ENCODE data around the gene SLC6A19.

The SLC6A19 gene

DNA sequence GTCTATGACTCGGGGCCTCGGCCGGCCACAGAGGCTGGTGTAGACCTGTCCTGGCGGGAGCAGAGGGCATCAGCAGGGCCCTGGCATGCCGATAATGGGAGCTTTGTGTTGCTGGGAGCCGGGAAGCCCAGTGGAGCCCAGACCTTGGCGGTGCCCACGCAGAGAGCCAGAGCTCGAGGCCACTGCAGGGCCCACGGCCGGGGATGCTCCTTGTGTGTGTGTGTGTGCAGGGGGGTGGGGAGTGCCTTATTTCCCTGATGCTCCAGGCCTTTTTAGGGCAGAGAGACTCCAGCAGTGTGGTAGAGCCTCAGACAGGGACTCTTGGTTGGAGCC lies 18.3 kb downstream of the SLC6A19 start:
- H3K4me3 ChIP-seq (ENCODE audit: low read length), result no peak overlapping the region

DNA sequence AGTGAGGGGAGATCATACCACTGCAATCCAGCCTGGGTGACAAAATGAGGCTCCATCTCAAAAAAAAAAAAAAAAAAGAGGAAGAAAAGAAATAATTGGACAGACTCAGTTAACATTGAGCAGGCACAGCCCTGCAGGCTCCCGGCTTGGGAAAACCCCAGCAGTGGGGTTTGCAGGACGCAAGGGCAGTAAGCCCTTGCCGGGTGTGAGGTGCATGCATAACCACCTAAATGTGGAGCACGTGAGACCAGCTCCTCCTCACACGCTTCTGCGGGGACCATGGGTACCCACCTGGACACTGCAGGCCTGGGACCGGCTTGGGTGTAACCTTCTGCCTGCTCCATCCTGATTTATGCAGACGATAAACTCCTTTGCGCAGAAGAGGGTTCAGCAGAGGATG lies 19.0 kb downstream of the SLC6A19 start:
- no peak for DNase-seq (ENCODE audit: low read depth)
- H3K4me3 ChIP-seq (ENCODE audit: low read length), result no peak overlapping the region
- TF ChIP-seq, protein P1, sequence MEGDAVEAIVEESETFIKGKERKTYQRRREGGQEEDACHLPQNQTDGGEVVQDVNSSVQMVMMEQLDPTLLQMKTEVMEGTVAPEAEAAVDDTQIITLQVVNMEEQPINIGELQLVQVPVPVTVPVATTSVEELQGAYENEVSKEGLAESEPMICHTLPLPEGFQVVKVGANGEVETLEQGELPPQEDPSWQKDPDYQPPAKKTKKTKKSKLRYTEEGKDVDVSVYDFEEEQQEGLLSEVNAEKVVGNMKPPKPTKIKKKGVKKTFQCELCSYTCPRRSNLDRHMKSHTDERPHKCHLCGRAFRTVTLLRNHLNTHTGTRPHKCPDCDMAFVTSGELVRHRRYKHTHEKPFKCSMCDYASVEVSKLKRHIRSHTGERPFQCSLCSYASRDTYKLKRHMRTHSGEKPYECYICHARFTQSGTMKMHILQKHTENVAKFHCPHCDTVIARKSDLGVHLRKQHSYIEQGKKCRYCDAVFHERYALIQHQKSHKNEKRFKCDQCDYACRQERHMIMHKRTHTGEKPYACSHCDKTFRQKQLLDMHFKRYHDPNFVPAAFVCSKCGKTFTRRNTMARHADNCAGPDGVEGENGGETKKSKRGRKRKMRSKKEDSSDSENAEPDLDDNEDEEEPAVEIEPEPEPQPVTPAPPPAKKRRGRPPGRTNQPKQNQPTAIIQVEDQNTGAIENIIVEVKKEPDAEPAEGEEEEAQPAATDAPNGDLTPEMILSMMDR (IDR thresholded peaks at IDR 0.05; ENCODE audit: insufficient read depth, low read depth, low read length, missing control alignments), result no peak

More for the DNA sequence above, 18.3 kb downstream of the SLC6A19 start:
- DNase-seq (ENCODE audit: low read depth), result no peak
- TF ChIP-seq, protein P1 (IDR thresholded peaks at IDR 0.05; ENCODE audit: insufficient read depth, low read depth, low read length, missing control alignments), result no peak

DNA sequence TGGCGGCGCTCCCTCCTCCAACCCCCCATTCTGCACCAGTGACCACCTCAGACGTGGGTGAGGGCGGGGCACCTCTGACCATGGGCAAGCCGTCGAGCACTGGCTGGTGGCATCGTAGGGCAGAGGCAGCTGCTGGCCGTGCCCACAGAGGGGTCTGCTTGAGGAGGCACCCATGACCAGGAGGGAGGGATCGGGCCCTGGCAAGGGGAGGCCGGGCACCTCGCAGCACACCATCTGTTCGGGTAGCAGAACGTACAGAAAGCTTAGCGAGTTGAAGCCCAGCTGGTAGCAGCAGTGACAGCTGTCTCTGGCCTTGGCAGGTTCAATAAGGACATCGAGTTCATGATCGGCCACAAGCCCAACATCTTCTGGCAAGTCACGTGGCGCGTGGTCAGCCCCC lies 19.4 kb downstream of the SLC6A19 start:
- DNase-seq (ENCODE audit: low read depth), result no peak
- H3K4me3 ChIP-seq (ENCODE audit: low read length), result no peak overlapping the region
- TF ChIP-seq, protein P1 (IDR thresholded peaks at IDR 0.05; ENCODE audit: insufficient read depth, low read depth, low read length, missing control alignments), result no peak

DNA sequence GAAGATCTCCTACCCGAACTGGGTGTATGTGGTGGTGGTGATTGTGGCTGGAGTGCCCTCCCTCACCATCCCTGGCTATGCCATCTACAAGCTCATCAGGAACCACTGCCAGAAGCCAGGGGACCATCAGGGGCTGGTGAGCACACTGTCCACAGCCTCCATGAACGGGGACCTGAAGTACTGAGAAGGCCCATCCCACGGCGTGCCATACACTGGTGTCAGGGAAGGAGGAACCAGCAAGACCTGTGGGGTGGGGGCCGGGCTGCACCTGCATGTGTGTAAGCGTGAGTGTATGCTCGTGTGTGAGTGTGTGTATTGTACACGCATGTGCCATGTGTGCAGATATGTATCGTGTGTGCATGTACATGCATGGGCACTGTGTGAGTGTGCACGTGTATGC lies 20.3 kb downstream of the SLC6A19 start:
- DNase-seq (ENCODE audit: low read depth), result no peak
- TF ChIP-seq, protein P1 (IDR thresholded peaks at IDR 0.05; ENCODE audit: insufficient read depth, low read depth, low read length, missing control alignments), result no peak
- H3K4me3 ChIP-seq (ENCODE audit: low read length), result no peak overlapping the region

DNA sequence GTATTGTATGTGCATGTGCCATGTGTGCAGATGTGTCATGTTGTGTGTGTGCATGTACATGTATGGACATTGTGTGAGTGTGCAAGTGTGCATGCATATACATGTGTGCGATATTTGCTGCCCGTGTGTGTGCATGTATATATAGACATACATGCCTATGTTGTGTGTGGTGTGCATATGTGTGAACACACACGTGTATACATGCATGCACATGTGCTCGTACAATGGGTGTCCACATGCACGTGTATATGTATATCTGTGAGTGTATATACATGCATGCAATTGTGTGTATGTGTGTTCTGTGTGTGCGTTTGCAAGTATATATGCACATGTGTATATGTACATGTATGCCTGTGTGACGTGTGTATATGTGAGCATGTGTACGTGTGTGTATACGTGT lies 20.8 kb downstream of the SLC6A19 start:
- no peak for DNase-seq (ENCODE audit: low read depth)
- TF ChIP-seq, protein P1 (IDR thresholded peaks at IDR 0.05; ENCODE audit: insufficient read depth, low read depth, low read length, missing control alignments), result no peak

DNA sequence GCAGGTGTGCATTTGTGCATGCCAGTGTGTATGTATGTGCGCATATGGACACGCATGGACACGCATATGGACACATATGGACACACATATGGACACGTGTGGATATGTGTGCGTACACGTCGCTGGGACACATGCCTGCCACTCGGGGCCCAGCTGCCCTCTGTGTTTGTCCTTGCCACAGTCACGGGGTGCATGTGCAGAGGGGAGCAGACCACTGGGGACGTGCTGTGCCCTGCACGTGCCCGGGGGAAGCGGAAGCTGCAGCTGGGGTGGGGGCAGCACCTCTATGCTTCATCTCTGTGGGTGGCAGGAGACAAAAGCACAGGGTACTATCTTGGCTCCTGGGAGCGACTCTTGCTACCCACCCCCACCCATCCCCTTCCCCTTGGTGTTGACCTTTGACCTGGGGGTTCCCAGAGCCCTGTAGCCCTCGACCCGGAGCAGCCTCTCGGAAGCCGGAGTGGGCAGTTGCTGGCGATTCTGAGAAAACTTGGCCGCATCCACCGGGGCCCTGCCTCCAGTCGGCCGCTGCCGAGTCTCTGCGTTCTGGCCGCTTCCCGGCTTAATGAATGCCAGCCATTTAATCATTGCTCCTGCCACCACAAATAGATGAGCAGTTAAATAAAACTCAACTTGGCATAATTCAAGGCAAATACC lies 21.4 kb downstream of the SLC6A19 start:
- TF ChIP-seq, protein P1 (IDR thresholded peaks at IDR 0.05; ENCODE audit: insufficient read depth, low read depth, low read length, missing control alignments), result no peak
- DNase-seq (ENCODE audit: low read depth), result no peak
- H3K4me3 ChIP-seq (ENCODE audit: low read length), result no peak overlapping the region

More for the DNA sequence above, 20.8 kb downstream of the SLC6A19 start:
- no peak overlapping the region for H3K4me3 ChIP-seq (ENCODE audit: low read length)

DNA sequence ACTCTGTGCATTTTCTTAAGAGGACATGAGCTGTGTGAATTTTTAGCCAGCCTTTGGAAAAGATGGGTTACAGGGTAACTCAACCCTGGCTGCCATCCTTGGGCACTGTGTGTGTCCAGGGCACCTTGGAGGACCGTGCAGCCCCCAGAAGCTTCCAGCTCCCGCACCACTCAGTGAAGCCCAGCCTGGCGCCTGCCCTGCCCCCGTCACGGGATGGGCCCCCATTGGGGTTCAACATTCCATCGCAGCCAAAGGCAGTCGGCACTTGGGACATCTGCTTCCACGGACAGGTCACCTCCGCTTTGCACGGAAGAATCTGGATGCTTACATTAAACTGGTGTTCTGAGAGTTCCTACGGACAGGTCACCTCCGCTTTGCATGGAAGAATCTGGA lies 21.9 kb downstream of the SLC6A19 start:
- DNase-seq (ENCODE audit: low read depth), result no peak
- no peak overlapping the region for H3K4me3 ChIP-seq (ENCODE audit: low read length)
- TF ChIP-seq, protein P1 (IDR thresholded peaks at IDR 0.05; ENCODE audit: insufficient read depth, low read depth, low read length, missing control alignments), result no peak

Measured in epithelial cell of esophagus (primary cell).